Embryonic facial prominence (tissue), 1 donor: ENCODE measurements around the gene ATP11A.
A peak's percentile ranks its signal among the peaks of the same experiment; 100 is the strongest.

Source experiments
- DNase-seq: peaks from one replicate; pipeline ENCODE4 v3.0.0-alpha.2; 2016; ENCODE audit errors: extremely low spot score

Gene ATP11A

DNA sequence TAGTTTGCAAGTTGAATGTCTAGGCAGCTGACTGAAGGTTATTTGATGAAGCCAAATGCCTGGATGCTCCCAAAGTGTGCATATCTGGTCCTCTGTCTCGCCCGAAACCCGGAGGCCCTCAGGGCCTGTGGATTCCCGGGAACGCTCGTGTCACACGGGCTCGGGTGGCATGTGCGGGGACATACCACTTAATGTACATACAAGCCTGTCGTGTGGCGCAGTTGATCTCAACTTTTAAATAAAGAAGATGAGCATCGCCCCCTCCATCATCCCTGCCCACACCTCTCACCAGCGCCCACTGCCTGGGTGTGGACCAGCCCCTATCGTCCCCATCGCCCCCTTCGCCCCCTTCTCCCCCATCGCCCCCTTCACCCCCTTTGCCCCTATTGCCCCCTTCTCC lies 33.9 kb downstream of the ATP11A start:
- no peak for DNase-seq

DNA sequence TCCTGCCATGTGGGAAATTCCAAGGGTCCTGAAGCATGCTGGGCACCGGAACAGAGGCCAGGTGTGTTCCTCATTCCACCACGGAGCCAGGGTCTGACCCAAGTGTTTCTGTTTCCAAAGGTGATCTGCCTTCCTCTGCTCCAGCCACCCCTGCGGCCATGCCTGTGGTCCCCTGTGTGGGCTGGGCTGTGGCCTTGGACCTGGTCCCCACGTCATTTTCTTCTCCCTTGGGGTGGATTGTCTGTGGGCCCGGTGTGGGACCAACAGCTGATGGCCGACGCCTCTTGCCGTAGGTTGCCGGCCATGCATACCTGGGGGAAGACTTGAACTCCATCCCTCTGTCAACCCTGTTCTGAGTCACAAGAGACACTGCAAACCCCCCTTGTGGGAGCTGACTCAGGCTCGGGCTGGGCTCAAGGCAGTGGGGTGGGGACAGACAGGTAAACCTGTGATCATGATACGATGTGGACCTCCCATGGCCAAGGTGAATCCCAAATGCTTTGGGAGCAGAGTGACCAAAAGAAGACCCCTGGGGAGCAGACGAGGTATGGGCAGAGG lies 35.0 kb downstream of the ATP11A start:
- no peak for DNase-seq

DNA sequence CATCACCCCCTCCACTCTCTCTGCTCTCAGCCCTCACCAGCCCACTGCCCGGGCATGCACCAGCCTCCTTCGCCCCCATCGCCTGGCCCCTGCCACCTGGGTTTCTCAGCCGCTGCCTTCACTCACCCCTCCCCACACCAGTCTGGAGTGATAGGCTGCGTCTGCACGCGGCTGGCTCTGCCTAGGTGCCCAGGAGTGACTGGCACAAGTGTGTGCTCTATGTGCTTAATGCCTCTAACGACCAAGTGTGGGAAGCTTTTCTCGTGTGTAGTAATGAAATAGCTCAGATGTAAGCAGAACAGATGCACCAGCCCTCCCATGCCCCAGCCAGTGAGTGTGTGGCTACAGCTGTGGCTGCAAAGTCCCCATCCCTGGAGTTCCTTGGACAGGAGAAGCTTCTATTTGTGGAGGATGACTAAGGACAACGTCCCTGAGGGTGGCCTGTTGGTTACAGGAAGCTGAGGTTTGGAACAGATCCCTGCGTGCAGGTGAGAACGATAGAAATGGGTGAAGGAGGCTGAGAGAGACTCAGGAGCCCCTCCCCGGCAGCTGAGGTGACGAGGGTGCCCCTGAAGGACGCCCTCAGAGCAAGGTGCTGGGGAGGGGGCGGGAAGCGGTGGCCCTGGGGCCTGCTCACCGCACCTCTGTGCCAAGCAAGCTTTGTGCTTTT lies 35.6 kb downstream of the ATP11A start:
- no peak for DNase-seq

DNA sequence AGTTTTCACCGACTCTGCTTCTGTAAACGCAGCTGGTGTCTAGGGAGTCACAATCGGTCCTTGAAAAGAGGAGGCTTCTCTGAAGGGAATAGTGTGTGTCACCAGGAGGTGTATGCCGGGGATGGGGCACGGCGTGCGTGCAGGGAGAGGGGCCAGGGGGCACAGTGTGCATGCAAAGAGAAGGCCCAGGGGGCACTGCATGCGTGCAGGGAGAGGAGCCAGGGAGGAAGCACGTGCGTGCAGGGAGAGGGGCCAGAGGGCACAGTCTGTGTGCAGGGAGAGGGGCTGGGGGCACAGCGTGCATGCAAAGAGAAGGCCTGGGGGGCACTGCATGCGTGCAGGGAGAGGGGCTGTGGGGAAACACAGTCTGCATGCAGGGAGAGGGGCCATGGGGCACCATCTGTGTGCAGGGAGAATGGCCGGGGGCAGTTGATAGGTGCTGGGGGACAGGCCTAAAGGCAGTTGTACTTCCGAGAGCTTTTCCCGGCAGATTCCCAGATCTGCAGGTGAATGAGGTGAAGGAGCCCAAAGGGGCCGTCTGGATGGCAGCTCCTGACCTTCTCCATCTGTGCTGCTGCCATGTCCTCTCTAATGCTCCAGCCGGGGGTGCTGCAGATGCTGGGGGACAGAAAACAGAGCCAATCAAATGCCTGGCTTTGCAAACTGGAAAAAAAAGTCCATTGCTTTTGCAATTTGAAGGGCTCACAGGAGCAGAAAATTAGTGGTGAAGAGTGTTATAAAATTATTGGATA lies 36.4 kb downstream of the ATP11A start:
- DNase-seq, result no peak

DNA sequence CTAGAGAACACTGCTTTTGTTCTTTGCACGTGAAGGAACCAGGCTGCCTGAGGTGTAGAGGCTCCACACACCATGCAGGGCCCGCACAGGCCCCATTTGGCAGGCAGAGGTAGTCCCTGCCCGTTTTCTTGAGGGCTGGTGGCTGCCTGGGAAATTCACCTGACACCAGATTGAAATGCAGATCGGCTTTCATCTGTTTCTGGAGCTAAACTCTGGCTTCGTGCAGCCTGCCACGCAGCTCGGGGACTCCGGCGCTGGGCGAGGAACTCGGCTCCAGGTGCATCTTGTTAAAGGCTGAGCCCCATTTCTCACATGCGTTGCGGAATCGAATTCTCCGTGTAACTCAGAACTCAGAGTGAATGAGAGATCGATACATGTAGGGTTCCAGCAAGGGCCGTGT lies 37.7 kb downstream of the ATP11A start:
- DNase-seq, result no peak

DNA sequence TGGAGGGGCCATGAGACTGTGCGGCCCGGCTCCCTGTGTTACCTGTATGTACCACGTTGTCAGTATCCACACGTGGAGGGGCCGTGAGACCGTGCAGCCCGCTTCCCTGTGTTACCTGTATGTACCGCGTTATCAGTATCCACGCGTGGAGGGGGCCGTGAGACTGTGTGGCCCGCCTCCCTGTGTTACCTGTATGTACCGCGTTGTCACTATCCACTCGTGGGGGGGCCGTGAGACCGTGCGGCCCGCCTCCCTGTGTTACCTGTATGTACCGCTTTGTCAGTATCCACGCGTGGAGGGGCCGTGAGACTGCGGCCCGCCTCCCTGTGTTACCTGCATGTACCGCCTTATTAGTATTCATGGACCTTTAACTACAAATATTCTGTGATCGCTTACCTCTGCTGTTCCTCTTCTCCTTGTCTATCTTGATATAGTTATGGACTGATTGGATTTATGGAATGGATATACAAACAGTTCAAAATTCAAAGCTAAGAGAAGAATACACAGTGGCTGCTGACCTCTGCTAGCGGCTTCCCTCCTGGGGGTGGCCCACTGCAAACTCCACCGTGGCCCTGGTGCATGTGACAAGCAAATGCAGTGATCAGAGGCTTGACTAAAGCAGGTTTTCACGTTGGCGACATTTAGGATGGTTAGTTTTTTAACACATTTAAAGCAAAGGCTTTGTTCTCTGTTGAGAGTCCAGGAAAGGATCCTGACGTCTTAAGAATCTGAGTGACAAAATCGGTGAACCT lies 38.7 kb downstream of the ATP11A start:
- DNase-seq, result no peak

DNA sequence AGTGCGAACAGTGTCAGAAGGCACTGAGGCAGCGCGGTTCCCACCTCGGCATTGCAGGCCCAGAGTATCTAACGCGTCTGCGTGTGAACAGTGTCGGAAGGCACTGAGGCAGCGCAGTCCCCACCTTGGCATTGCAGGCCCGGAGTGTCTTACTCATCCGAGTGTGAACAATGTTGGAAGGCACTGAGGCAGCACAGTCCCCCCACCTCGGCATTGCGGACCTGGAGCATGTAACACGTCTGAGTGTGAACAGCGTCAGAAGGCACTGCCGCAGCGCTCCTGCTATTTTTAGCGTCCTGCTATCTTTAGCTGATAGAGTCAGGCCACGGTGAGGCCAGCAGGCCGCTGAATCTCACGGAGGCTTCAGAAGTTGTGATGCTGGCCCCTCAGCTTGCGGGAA lies 39.6 kb downstream of the ATP11A start:
- no peak for DNase-seq

DNA sequence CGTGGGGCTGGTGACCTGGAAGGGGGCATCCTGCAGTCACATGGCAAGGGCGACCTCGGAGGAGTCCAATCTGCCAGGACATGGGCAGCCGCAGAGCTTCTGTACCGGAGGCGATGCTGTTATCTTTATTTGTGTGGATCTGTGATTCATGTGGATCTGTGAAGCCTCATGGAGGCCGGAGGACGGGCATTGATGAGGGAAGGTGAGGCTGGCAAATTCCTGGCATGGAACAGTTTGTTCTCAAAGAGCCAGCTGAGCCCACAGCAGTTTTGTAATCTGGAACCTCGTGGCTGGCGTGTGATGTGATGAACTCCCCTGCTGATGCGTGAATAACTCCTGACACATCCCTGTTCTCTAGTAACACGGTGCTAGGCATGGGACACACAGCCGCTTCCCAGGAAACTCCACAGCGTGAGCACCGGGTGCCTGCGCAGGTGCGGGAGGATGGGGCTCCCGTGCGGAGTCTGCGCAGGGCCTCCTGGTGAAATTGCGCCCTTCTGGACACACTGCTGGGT lies 40.4 kb downstream of the ATP11A start:
- DNase-seq, result no peak

DNA sequence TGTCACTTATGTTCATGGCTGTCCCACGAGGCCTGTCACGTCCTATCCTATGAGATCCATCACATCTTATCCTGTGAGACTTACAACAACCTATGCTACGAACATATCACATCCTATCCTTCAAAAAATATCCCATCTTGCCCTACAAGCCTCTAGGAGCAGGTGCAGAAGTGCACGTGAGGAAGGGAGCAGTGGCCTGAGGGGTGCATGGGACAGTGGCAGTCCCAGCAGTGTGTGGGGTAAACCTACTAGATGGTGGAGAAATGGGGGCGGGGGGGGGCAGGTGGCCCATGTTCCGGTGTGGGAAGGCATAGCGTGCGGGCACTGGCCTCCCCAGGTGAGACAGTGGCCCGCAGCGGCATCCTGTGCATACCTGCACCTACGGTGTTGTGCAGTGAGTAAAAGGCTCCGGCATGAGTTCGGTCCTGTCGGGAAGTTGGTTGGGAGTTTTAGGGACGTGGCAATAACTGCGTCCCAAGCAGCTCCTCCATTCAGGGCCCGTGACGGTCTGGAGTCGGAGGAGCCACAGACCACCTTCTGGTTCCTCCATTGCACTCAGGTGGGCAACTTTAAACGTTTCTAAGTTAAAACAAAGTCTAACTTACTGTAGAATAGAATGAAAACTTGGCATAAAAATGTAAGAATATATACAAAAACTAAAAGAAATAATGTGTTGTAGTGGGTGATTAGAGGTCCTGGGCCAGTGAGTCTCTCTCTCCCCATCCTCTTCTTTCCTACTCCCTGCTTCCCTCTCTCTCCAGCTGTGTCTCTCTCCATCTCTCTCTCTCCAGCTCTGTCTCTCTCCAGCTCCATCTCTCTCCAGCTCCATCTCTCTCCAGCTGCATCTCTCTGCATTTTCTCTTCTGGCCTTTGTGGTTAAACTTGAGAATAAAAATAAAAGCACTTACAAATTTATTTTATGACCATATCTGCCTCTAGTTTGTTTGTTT lies 42.1 kb downstream of the ATP11A start:
- no peak for DNase-seq

DNA sequence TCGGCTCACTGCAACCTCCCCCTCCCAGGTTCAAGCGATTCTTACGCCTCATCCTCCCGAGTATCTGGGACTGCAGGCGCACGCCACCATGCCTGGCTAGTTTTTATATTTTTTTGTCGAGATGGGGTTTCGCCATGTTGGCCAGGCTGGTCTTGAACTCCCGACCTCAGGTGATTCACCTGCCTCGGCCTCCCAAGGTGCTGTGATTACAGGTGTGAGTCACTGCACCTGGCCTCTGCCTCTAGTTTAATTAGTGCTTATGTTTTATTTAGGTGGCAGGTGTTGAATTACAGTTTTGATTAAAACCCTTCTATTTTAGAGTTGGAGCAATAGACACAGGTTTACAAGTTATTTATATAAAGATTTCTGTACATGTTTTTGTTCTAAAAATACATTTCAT lies 42.8 kb downstream of the ATP11A start:
- DNase-seq, result no peak

DNA sequence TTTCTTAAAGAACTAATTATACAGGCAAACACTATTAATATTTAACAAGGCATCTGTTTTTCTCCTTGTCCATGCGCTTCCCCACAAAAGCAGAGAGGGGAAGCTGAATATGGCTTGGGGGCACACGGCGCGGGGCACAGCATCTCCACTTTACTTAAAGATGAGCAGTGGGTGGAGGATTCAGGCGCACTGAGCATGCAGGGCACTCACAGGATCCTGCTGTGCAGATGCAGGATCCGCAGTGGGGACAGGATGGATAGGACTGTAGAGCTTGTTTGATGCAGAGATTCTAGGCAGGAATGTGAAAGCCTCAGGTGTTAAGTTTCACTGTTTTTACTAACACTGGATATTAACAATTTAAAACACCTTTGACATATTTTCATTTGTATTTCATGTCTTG lies 43.3 kb downstream of the ATP11A start:
- no peak for DNase-seq

DNA sequence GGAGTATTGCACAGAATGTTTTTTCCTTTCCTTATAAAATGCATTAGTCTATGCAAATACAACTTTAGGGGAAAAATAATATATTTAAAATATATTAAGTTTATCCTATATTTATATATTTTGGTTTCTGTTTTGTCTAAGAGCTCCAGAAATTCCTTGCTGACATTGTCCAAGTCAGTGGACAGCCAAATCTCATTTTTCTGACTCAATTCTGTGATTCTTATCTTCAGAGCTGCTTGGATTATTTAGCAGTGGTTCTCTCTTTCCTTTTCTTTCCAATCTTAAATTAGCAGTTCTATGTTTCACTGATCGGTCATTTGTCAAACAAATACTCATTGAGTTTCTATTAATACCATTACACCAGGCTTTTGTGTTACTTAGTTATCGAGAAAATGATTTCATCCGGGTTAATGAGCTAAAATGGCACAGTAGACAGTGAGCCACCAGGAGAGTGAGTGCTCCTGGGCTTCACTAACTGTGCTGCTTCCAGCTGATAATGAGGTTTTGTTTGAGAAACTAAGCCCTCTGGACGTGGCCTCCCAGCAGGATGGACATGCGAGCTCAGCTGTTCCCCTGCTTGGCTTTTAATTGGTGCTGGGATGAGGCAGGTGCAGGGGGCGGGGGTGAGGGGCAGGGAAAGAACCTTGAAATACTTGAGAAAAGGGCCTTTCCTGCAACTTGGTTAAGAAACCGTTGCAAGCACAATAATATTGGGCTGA lies 44.0 kb downstream of the ATP11A start:
- DNase-seq, result no peak

DNA sequence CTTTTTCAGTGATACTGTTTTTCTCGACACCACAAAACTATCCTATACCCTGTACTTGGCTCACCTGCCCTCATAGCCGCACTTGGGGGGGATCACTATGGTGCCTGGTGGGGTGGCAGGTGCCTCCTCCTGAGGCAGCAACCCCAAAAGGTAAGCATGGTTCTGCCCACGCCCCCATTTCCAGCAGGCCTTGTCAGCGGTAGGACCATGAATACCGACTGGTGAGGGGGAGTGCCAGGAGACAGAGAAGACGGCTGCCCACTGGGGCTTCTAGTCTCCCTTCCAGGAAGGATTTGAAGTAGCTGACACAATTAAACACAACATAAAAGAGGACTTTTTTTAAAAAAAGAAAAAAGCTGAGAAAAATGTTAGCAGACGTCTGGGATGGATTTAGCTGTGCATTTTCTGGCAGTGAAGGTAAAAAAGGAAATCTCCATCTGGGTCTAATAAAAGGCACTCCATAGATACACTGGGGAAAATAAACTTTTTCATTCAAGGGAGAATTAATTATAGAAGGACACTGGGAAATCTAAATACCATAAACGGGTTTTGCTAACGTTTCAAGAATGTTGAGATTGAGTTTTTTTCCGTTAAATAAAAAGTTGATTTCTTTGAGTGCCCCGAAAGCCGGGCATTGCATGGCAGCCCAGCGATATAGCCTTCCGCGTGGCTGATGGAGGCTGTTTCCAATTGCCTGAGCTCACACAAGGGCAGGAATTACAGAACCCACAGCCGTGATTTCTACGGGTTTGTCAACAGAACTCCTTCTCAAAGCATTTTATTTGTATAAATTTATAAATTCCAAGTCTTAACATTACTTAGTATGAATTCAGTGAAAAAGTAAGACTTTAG lies 45.1 kb downstream of the ATP11A start:
- DNase-seq, result peak; percentile 72

DNA sequence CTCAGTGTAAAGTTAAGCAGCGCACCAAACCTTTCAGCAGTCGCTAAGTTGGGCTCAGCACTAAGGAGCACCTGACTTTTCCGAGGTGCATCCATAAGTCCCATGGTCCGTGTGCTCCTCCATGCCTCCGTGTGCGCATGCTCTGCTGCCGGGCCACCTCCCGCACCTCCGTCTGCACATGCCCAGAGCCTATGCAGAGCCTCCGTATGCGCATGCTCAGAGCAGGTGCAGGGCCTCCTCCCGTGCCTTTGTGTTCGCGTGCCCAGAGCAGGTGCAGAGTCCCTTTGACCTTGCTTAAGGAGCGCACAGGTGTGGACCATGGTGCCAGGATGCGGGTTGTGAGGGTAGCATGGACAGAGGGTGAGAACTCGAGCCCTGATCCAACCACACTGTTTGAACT lies 46.0 kb downstream of the ATP11A start:
- DNase-seq, result no peak

DNA sequence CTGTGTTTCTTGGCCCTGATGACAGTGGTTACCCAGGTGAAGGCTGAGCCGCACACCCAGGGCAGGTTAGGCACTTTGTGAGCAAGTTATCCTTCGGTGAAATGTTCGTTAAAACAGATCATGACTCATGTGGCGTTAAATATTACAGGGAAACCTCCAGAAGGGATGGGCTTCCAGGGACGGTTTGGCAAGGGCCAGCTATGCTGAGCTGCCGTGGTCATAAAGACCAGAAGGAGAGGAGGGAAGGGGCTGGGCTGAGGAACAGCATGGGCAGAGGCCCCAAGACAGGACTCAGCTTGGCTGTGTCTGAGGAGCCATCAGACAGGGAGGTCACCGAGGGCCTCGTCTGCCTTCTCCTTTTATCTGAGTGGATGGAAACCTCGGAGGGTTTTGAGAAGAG lies 47.5 kb downstream of the ATP11A start:
- DNase-seq, result no peak

DNA sequence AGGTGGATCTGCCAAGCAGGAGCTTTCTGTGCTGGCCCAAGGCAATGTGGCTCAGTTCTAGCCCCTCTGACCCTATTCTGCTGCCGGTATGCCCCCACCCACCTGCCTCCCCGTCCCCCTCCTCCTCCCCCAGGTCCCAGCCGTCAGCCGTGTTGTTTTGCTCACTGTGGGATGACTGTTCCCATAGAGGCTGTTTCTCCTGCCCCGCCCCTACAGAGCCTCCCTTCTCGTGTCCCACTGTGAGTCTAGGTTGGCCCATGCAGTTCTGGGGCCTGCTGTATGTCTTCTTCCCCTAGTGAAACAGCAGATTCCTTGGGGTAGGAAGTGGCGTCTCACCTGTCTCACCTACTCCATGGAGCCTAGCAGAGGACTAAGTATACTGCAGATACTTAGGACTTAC lies 48.8 kb downstream of the ATP11A start:
- no peak for DNase-seq

DNA sequence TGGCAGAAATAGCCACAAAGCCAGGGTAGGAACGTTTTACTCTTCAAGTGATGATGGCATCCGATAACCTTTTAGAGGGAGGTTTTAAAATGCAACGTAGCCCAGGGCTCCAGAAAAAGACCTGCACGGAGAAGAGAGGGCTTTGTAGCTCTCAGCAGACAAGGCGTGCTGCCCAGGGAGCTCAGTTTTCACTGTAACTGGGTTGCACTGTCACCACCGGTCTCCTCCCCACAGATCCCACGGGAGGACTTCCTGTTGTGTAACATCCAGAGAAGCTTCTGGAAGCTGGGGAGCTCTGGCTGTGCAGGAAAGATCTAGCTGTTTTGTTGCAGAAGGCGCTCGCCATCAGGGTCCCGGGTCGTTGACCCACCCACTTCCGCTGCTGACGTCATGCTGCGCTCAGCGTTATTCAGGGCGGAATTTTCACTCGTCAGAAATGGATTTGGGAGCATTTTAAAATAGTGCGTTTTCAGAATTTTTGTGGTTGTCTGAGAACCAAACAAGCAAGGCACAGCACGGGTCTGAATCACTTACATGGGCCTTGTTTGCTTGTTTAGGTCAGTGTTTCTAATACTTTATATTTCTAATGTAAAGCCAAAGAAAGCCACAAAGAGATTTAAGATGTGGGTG lies 50.8 kb downstream of the ATP11A start:
- DNase-seq, result no peak

DNA sequence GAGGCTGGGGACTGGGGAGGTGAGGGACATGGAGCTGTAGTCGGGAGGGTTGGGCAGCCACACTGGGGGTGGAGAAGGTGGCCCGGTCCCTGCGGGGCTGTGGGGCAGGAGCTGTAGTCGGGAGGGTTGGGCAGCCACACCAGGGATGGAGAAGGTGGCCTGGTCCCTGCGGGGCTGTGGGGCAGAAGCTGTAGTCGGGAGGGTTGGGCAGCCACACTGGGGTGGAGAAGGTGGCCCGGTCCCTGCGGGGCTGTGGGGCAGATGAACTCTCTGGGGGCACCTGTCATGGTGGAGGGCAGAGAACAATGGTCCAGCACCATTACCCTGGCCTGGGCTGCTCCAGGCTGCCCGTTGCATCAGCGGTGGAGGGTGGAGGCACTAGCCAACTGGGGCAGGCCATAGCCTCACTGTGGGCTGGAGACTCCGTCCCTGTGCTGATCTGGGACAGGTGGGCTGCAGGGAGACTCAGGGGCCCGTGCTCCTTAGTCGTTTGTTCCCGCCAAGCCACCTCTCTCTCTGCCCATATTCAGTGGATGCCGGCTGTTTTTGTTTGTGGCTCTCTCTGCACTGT lies 51.4 kb downstream of the ATP11A start:
- DNase-seq, result no peak
